ENCODE data around the gene ATP6V0A4. TPM values are rescaled to one million over a fixed set of nuclear protein-coding genes. Genes with fewer than 3 reads are reported as not detected.

ATP6V0A4 gene
- total RNA-seq, 1 donor from 2014 or later: 4.1 TPM

- no peak for DNase-seq
These were observed 139.1 kb downstream of the ATP6V0A4 start for GRCh38 chr7:138658889-138659288.

- no peak for DNase-seq
These were observed 140.1 kb downstream of the ATP6V0A4 start for GRCh38 chr7:138657854-138658386.

GRCh38 chr7:138656952-138657351 lies 141.0 kb downstream of the ATP6V0A4 start:
- no peak for DNase-seq

Other genes starting within 250 kb of the ATP6V0A4 start
- 0.59 TPM for gene SVOPL, start 96.8 kb downstream of the ATP6V0A4 start, total RNA-seq
- gene TMEM213, start 202 bp downstream of the ATP6V0A4 start, total RNA-seq: not detected
- gene KIAA1549, start 183.2 kb upstream of the ATP6V0A4 start, total RNA-seq: 3.0 TPM
- gene ZC3HAV1L, start 237.8 kb upstream of the ATP6V0A4 start, total RNA-seq: 22.2 TPM

All from skin of body (tissue), 2 donors.